ENCODE results near the gene SUZ12. TPM values are rescaled to one million over a fixed set of nuclear protein-coding genes. Genes with fewer than 3 reads are reported as not detected.

SUZ12 gene
- total RNA-seq, 2 experiments from 2014 or later: 27.8 to 68.2 TPM

GRCh38 chr17:32007463-32008298 is 70.9 kb downstream of the SUZ12 start:
- Histone ChIP-seq H3K4me2 (ENCODE audit: low read length) (peak overlapping the region; percentile 87), H2AFZ (ENCODE audit: low read length) (peak overlapping the region; percentile 73), H3K36me3 (ENCODE audit: insufficient read depth, low read length) (no peaks in the 10 kb centered on the region; the same call in none of the 2 replicates), H3K79me2 (ENCODE audit: insufficient read depth, low read depth, low read length) (peaks cover 24% of the 10 kb centered on the region), H3K9me2 (ENCODE audit: insufficient read depth, low read length) (no peaks in the 10 kb centered on the region), H3K4me3 (ENCODE audit: low read depth, low read length, poor library complexity, severe bottlenecking) (peak overlapping the region; percentile 98), H4K20me1 (ENCODE audit: insufficient read depth, low read length) (no peaks in the 10 kb centered on the region), H3K27ac (ENCODE audit: low read depth, low read length, poor library complexity, severe bottlenecking) (peak overlapping the region; percentile 50), H3K4me1 (ENCODE audit: insufficient read depth, low read length, poor library complexity, severe bottlenecking) (peaks cover 13% of the 10 kb centered on the region), H3K9me3 (ENCODE audit: low read length) (no peaks in the 10 kb centered on the region)
- POLR2A ChIA-PET: interaction anchor here (0.6 to 1.0 kb wide), 4 partner anchors 12 to 131 kb away, joined by 3 to 4 read pairs (median 4); no protein-coding TSS in a partner anchor
- BruUV-seq (replicated peaks): no TSS peak
- intact Hi-C loops (cut with micrococcal nuclease; ENCODE audit: unreplicated experiment): loop anchor here (1.0 to 2.0 kb wide), 2 partner anchors 132 to 343 kb away; partner anchors contain the start of gene ZNF207
- CTCF ChIA-PET (ENCODE audit: unreplicated experiment): no interaction called here
- TF ChIP-seq CTCF (conservative IDR thresholded peaks at IDR 0.05; ENCODE audit: low read length) (no peak), EZH2phosphoT487 (IDR thresholded peaks at IDR 0.05; ENCODE audit: borderline replicate concordance, low read depth, low read length) (no peak)
- peak; percentile 59 for DNase-seq (ENCODE audit: low spot score)

- Histone ChIP-seq H3K9me2 (ENCODE audit: insufficient read depth, low read length) (no peaks in the 10 kb centered on the region), H3K4me2 (ENCODE audit: low read length) (peak overlapping the region; percentile 87), H3K9me3 (ENCODE audit: low read length) (no peaks in the 10 kb centered on the region), H3K4me1 (ENCODE audit: insufficient read depth, low read length, poor library complexity, severe bottlenecking) (peaks cover 13% of the 10 kb centered on the region), H3K27ac (ENCODE audit: low read depth, low read length, poor library complexity, severe bottlenecking) (no peak overlapping the region), H3K79me2 (ENCODE audit: insufficient read depth, low read depth, low read length) (peaks cover 37% of the 10 kb centered on the region), H3K4me3 (ENCODE audit: low read depth, low read length, poor library complexity, severe bottlenecking) (peak overlapping the region; percentile 98), H4K20me1 (ENCODE audit: insufficient read depth, low read length) (no peaks in the 10 kb centered on the region), H3K36me3 (ENCODE audit: insufficient read depth, low read length) (no peaks in the 10 kb centered on the region; the same call in none of the 2 replicates), H2AFZ (ENCODE audit: low read length) (no peak overlapping the region; the same call in 1 of the 2 replicates)
- CTCF ChIA-PET (ENCODE audit: unreplicated experiment): no interaction called here
- POLR2A ChIA-PET: no interaction called here
- TF ChIP-seq CTCF (conservative IDR thresholded peaks at IDR 0.05; ENCODE audit: low read length) (no peak), EZH2phosphoT487 (IDR thresholded peaks at IDR 0.05; ENCODE audit: borderline replicate concordance, low read depth, low read length) (no peak)
- BruUV-seq (replicated peaks): no TSS peak
- DNase-seq (ENCODE audit: low spot score): no peak
- intact Hi-C loops (cut with micrococcal nuclease; ENCODE audit: unreplicated experiment): loop anchor here (2.0 kb wide), 1 partner anchor 342 kb away; the partner anchor contains the start of gene ZNF207
These were observed 72.4 kb downstream of the SUZ12 start for GRCh38 chr17:32009262-32009542.

GRCh38 chr17:32010114-32010513 is 73.3 kb downstream of the SUZ12 start:
- CTCF ChIA-PET (ENCODE audit: unreplicated experiment): no interaction called here
- intact Hi-C loops (cut with micrococcal nuclease; ENCODE audit: unreplicated experiment): no loop called here
- Histone ChIP-seq H3K4me3 (ENCODE audit: low read depth, low read length, poor library complexity, severe bottlenecking) (peak overlapping the region; percentile 98), H4K20me1 (ENCODE audit: insufficient read depth, low read length) (no peaks in the 10 kb centered on the region), H3K27ac (ENCODE audit: low read depth, low read length, poor library complexity, severe bottlenecking) (no peak overlapping the region), H3K9me2 (ENCODE audit: insufficient read depth, low read length) (no peaks in the 10 kb centered on the region), H3K9me3 (ENCODE audit: low read length) (no peaks in the 10 kb centered on the region), H2AFZ (ENCODE audit: low read length) (no peak overlapping the region), H3K4me2 (ENCODE audit: low read length) (peak overlapping the region; percentile 87; the same call in 1 of the 2 replicates), H3K79me2 (ENCODE audit: insufficient read depth, low read depth, low read length) (peaks cover 39% of the 10 kb centered on the region), H3K36me3 (ENCODE audit: insufficient read depth, low read length) (no peaks in the 10 kb centered on the region; the same call in none of the 2 replicates), H3K4me1 (ENCODE audit: insufficient read depth, low read length, poor library complexity, severe bottlenecking) (peaks cover 13% of the 10 kb centered on the region)
- BruUV-seq (replicated peaks): no TSS peak
- POLR2A ChIA-PET: interaction anchor here (0.7 kb wide), 1 partner anchor 10 kb away, joined by 3 read pairs; no protein-coding TSS in a partner anchor
- TF ChIP-seq CTCF (conservative IDR thresholded peaks at IDR 0.05; ENCODE audit: low read length) (no peak), EZH2phosphoT487 (IDR thresholded peaks at IDR 0.05; ENCODE audit: borderline replicate concordance, low read depth, low read length) (no peak)
- no peak for DNase-seq (ENCODE audit: low spot score)

All from OCI-LY7 (cell line).